T-helper 9 cell (primary cell): ENCODE data around the gene NUTM2B.
A peak's percentile ranks its signal among the peaks of the same experiment; 100 is the strongest.
"Not testable (repeated sequence)": the region's sequence is repeated elsewhere in the genome, so short reads cannot be mapped to it uniquely, and the experiment has no call there.

Experiments
- DNase-seq: peaks from one replicate; pipeline ENCODE4 v3.0.0-alpha.2; 2020
- total RNA-seq, 2 donors: gene quantifications; one replicate each; lab custom pipeline; 2026; lab: John Stamatoyannopoulos, UW

NUTM2B gene, protein sequence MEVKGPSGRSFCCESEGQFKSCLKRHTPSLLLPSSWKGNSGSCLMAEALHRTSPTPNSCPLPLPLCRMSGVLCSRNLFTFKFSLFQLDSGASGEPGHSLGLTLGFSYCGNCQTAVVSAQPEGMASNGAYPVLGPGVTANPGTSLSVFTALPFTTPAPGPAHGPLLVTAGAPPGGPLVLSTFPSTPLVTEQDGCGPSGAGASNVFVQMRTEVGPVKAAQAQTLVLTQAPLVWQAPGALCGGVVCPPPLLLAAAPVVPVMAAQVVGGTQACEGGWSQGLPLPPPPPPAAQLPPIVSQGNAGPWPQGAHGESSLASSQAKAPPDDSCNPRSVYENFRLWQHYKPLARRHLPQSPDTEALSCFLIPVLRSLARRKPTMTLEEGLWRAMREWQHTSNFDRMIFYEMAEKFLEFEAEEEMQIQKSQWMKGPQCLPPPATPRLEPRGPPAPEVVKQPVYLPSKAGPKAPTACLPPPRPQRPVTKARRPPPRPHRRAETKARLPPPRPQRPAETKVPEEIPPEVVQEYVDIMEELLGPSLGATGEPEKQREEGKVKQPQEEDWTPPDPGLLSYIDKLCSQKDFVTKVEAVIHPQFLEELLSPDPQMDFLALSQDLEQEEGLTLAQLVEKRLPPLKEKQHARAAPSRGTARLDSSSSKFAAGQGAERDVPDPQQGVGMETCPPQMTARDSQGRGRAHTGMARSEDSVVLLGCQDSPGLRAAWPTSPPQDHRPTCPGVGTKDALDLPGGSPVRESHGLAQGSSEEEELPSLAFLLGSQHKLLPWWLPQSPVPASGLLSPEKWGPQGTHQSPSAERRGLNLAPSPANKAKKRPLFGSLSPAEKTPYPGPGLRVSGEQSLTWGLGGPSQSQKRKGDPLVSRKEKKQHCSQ
- total RNA-seq = 0 to 0.21 reads per million in 2 donors

DNA sequence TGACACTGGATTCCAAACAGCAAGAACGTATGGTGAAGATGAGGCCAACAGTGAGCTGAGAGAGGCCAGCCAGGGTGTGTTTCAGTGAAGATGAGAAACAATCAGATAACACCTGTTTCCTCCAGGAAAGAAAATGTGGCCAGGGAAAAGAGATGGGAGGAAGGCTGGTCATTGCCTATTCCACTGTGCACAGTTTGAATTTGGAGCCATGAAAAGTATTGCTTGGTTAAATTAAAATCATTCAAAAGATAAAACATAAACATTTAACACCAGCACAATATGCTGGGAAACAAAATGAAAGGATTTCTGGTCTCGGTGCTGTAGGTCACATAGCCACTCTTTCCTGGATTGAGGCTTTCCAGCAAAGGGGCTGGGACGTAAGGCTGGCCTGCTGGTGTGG, at the start of gene NUTM2B:
TSS of gene NUTM2B (plus strand) at position 301 of the 400 bp plus-strand sequence. CDS start 383 bp downstream, outside the sequence.
- not testable (repeated sequence) for DNase-seq

DNA sequence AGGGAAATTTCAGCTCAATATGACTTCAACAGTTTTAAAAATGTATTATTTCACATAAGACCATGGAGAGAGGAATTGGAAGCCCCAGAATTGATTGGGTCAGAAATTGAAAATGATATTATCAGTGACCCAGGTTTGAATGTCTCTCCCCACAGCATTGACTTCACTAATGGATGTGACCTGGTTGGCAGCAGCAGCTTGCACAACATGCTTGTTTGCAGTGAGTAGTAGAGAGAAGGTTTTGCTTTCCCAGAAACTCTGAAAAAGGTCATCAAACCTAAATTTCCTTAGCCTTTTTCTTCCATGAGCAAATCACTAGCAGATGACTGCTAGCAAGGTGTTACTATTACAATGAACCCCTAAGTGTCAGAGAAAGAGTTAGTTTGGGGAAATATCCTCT, 39.7 kb upstream of the NUTM2B start:
- not testable (repeated sequence) for DNase-seq

DNA sequence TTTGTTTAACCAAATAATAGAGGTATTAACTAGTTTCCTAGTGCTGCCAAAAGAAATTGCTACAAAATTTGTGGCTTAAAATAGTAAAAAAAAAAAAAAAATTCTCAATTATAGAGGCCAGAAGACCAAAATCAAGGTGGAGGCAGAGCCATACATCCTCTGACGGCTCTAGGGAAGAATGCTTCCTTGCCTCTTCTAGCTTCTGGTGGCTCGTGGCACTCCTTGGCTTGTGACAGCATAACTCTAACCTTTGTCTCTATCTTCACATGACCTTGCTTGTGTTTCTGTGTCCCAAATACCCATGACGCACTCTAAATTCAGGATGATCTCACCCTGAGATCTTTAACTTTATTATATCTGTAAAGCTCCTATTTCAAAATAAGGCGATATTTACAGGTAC, 38.3 kb upstream of the NUTM2B start:
- DNase-seq = not testable (repeated sequence)

DNA sequence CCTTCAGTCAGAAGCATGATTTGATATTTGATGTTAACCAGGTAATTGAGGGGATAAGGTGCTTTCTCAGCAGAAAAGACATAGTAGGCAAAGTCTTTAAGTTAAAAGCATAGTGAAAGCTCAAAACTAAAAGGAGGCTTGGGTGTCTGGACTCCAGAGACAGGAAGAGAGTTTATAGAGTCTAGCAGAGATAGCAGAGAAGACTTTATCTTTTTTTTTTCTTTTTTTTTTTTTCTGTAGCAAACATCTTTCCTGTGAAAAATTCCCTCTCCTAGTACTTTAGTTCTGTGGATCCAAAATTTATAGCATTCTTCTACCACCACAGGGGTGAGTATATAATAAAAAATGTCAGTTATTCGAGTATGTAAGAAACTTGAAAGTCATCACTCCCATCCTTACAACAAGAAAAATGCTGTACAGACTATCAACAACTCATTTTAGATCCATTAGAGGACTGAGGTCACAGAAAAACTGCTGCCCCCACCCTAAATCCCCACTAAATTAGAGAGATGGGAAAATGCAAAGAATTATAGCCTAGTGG, 33.7 kb upstream of the NUTM2B start:
- DNase-seq = not testable (repeated sequence)

DNA sequence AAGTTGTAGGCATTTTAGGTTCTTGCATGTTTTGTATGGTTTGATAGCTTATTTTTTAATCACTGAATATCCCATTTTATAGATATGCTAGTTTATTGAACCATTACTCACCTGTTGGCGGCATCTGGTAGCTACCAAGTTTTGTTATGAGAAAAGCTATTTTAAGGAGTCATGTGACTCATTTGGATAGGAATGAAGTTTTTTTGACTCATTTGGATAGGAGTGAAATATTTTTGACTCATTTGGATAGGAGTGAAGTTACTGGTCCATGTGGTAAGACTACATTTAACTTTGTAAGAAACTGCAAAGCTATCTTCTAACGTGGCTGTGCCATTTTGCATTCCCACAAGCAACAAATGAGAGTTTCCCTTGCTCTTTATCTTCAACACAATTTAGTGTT, 28.1 kb upstream of the NUTM2B start:
- not testable (repeated sequence) for DNase-seq

DNA sequence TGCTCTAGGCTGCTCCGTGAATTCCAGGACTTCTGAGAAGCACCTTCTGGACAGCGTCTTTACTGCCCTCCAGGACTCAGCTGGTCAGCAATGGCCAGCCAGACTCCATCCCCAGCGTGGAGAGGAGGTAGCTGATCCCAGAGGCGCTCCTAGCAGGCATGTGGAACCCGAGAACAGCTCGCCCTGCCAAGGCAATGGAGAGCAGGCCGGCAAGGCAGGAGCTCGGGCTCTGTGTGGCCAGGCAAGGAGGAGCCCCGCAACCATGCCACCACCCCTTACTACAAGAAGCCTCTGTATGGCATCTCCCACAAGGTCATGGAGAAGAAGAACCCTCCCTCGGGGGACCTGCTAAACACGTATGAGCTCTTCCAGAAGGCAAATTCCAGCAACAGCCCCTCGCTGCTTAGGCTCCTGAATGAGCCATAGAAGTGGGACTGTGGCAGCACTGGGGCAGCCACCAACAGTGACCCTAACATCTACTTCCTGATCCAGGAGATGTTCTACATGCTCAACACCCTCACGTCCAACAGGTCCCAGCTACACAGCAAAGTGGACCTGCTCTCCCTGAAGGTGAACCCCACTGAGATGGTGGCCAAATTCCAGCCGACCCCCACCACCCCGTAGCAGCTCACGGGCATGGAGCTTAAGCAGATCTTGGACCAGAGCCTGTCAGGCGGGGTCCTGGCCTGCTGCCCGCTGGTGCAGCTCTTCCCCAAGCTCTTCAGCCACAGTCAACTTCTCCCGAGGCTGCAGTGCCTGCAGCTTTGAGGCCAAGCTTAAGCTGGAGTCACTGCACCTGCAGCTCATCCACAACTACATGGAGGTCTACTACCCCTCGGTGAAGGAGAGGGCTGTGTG, 19.8 kb upstream of the NUTM2B start:
- not testable (repeated sequence) for DNase-seq

DNA sequence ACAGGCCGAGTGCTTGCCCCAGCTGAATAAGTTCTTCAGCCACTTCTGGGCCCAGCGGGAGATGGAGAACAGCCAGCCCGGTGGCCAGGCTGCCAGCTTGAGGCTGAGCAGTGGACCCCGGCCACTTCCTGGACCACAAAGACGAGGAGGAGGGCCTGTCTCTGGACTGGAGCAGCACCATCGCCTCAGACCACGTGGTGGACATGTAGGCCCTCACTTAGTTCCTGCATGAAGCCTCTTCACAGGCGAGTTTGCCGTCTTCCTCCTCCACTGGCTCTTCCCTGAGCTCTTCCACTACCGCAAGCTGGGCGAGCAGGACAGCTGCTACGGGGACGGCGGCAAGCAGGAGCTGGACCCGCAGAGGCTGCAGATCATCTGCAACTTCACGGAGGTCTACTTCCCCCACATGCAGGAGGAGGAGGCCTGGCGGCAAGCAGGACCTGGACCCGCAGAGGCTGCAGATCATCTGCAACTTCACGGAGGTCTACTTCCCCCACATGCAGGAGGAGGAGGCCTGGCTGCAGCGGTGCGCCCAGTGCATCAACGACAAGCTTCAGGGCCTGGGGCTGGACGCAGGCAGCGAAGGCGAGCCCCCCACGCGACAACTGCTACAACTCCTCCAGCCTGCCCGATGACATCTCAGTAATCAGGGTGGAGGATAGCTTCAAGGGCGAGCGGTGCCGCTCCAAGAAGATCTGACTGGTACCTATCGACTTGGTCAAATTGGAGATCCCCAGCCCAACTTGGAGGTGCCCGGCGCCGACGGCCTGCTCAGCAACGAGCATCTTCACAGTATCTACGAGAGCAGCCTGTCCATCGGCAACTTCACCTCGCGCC, 18.9 kb upstream of the NUTM2B start:
- not testable (repeated sequence) for DNase-seq

DNA sequence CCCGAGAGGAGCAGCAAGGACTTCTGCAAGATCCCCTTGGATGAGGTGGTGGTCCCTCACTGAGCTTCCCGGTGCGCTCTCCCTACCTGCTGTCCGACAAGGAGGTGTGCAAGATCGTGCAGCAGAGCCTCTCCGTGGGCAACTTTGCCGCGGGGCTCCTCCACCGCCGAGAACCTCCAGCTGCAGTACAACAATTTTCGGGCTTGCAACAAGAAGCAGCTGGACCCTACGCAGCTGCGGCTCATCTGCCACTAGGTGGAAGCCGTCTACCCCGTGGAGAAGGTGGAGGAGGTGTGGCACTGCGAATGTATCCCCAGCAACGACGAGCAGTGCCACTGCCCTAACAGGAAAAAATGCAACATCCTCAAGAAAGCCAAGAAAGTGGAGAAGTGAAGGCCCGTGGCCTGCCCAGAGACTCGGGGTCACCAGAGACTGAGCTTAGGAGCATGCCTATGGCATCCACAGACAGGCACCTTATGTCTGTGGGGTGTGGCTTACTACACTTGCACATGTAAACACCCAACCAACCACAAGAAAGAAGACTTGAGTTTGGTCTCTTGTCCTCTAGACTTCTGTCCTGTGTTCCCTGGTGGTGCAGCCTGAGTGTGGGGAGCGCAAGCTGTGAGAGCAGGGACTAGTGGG, 17.9 kb upstream of the NUTM2B start:
- peak; percentile 16 for DNase-seq

DNA sequence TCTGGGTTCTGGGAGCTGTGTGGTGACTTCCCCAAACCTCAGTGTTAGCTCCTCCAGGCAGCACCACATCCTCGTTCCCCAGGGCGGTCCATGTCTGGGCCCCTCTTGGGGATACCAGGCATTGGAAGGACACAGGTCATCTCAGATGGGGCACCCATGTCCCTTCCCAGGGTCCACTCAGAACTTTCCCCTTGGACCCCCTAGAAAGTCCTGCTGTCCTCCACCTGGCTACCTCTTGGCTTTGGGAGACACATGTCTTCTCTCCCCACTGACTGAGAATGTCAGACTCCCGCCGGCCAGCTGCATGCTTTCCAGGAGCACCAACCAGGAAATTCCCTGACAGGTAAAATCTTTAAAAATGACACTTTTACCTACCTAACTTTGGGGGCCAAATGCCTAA, 16.4 kb upstream of the NUTM2B start:
- DNase-seq = not testable (repeated sequence)

DNA sequence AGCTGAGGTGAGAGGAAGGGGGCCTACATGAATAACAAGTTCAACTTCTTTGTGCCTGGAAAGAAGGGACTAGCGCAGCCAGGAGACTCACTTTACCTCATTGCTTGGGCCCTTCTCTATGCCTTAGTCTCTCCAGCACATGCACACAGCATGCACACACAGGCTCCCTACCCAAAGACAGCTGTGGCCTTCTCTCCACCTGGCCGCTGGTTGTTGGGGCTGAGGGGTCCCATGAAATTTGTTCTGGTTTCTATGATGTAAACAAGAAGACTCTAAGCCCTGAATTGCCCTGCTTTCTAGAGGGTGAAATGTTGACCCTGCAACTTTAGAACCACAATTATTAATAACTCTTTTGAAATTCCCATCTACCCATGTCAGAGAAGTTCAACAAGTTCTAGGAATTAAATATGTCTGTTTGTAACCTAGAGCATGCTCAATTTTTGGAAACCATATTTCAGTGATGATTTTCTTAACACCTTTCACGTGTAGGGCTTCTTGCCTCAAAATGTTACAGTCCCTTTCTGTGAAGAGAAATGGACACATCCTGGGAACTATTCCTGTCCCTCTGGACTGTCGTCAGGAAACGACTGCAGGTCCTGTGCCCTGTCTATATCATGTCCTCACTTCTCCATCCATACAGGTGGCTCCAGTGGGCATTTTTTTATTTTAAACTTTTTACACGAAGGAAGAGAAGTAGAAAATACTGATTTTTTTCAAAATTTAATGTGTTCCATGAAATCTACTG, 15.4 kb upstream of the NUTM2B start:
- DNase-seq = not testable (repeated sequence)

DNA sequence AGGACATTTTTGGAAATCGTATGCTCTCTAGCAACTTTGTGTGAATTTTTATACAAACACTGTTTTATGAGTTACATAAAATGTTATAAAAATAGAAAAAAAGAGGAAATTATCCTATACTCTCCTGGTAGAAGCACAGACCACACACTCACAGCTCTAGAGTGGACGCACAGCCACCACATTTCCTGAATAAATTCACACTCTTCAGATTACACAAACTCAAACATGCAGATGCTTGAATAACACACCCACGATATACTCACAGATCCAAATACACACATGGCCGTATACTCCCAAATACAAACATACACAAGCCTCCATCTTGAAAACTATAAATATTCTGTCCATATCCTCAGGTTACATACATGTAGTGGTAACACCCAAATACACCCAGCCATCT, 14.2 kb upstream of the NUTM2B start:
- not testable (repeated sequence) for DNase-seq

DNA sequence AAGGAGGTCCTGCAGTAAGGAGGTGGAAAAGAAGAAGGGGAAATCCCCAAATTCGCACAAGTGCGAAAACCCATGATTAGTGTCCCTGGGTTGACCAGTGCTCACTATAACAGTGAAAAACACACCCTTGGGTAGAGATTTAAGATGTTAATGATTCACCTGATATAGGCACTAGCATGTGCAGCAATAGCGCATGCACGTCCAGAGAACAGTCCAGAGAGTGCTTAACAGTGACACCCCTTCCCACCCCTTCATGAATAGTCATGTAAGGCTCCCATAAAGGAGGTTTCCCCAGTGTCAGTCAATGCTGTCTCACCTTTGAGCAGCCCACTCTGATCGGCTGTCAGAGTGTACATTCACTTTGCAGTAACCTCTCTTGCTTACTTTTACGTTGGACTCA, 6.4 kb upstream of the NUTM2B start:
- DNase-seq = not testable (repeated sequence)

DNA sequence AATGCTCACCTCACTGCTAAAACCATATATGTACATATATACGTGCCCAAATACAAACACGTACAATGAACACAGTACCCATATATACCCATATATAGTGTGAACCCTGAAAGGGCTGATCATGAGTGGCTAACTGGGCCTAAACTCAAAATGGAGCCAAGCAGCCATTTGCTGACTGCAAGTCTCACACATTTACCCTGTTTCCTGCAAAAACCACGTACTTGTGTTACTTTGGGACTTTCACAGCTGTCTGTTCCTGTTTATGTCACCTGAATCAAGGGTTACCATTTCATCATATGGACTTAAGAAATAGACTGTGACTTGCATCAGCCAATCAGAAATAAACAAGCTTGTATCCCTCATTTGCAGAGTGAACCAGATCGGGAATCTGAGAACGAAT, 5.9 kb upstream of the NUTM2B start:
- DNase-seq = not testable (repeated sequence)

DNA sequence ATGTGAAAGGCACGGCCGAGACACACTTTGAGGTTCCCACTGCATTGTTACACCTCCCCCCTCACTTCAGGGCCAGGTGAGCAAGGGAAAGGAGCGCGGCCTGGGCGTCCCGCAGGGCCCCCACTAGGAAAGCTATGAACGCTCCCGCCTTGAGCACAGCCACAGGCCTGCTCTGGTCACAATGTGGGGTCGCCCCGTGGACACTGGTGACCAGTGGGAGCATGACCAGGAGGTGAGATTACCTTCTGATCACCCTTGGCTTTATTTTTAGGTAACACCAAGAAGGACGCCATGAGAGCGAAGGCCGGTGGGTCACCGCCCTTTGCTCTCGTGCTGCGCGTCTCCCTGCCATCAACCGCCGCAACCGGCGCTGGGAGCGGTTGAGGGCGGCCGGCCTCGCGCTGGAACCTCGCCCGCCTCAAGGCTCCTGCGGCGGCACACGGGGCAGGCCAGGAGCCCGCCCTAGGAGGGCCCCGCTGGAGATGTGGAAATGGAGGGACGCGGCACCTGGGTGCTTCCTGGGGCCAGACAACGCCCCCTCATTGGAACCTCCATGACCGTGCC, 2.6 kb upstream of the NUTM2B start:
- DNase-seq = not testable (repeated sequence)

DNA sequence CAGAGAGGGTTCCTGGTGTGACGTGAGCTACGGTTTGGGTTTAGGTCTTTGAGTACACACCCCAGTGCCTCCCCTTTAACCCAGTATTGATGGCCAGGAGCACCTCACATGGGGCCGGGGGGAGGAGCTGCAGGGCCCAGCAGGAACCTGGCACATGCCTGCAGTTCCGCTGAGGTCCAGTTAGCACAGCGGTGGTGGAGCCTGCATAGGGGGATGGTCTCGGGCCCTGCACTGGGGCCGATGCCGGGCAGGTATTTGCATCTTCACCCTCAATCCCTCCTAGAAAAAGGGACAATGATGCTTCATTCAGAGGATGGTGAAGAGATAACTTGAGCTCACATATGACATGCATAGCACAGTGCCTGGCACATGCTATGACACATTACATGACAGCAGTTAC, 4.0 kb downstream of the NUTM2B start:
- DNase-seq = not testable (repeated sequence)

DNA sequence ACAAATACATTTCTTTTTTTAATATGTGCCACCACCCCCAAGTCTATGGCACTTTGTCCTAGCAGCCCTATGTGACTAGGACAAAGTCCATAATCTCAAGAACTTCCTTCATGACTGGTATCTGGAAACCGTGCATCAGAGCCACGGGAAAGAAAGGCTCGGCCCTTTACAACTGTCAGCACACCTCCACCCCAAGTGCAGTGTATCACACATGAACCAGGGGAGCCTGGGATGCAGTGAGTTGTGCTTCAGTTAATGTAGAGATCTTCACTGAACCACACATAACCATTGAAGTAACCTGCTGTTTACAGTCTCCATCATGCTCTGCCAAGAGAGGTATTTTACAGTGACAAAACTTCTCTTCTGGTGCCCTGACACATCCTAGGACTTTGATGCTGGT, 11.9 kb downstream of the NUTM2B start:
- DNase-seq = not testable (repeated sequence)

DNA sequence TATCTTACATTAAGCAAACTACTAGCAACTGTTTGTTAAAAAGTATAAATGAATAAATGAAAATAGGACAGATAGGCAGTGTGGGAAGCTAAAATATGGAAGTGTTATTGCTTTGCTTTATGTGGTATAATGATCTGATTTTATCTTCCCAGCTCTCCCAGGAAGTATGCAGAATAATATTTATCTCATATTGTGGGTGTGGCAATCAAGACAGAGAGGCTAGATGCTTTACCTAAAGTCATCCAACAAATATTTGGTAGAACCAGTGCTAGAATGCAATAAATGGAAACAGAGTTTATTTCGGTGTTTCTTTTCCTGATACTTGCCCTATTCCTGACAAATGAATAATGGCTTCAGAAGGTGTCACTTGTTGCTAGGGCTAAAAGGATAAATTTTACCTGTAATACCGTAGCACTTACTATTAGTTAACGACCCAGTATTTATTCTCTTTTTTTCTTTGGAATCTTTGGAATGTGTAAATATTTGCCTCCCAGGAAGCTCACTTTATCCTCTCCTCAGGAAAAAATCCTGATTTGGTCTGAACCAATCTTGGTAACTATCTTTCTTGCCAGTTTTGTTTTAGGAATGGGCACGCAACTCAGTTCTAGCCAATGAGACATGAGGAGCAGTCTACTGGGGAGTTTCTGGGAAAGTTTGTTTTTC, 14.0 kb downstream of the NUTM2B start:
- not testable (repeated sequence) for DNase-seq

DNA sequence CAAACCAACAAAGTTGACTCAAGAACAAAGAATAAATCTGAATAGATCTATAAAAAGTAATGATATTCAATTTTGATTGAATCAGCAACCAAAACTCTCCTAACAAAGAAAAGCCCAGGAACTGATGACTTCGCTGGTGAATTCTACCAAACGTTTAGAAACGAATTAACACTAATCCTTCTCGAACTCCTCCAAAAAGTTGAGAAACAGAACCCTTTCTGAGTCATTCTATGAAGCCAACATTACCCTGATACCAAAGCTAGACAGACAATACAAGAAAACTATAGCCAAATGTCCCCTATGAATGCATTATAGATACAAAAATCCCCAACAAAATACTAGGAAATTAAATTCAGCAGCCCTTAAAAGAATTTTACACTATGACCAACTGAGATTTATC, 17.0 kb downstream of the NUTM2B start:
- DNase-seq = not testable (repeated sequence)

DNA sequence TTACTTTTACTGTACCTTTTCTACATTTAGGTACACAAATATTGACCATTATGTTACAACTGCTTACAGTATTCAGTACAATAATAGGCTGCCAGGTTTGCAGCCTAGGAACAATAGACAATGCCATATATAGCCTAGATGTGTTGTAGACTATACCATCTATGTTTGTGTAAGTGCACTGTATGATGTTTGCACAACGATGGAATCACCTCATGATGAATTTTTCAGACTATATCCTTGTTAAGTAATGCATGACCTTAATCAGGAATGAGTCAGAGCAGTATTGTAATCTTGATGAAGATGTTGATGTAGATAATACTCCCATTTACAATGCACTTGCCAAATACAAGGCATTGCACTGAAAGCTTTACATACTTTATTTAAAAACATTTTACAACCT, 23.6 kb downstream of the NUTM2B start:
- DNase-seq = not testable (repeated sequence)
